Heart left ventricle (tissue), 16 donors: ENCODE results near the gene LONP2. TPM values are rescaled to one million over a fixed set of nuclear protein-coding genes. Genes with fewer than 3 reads are reported as not detected.

ENCODE experiments used
- ATAC-seq, 4 donors: fragments of 200-7000 bp; cut with Tn5 transposase; one replicate each; pipeline ENCODE4 v1.9.1; 2020 to 2022; ENCODE audit warnings: moderate library complexity in 4 of 4, mild to moderate bottlenecking in 3 of 4, moderate number of reproducible peaks in 1 of 4
- DNase-seq, 5 donors: peaks; one replicate each; pipeline ENCODE4 v3.0.0-alpha.2; 2020
- H3K27ac ChIP-seq, 12 donors: fragments of 200-600 bp; sonication (generic) in 4 of 12; one replicate each; pipeline versions ENCODE4 v1.5.0 to v1.8.0; 2016 to 2022; ENCODE audit warnings: mild to moderate bottlenecking in 2 of 12
- H3K27me3 ChIP-seq, 9 donors: fragments of 200-600 bp; sonication (generic) in 2 of 9; one replicate each; pipeline versions ENCODE4 v1.5.1 to v1.8.0; 2016 to 2022; ENCODE audit warnings: mild to moderate bottlenecking in 3 of 9
- H3K36me3 ChIP-seq, 9 donors: fragments of 200-600 bp; sonication (generic) in 2 of 9; one replicate each; pipeline versions ENCODE4 v1.5.0 to v1.8.0; 2018 to 2022; ENCODE audit warnings: mild to moderate bottlenecking in 2 of 9
- H3K4me1 ChIP-seq, 12 donors: fragments of 200-600 bp; sonication (generic) in 4 of 12; one replicate each; pipeline versions ENCODE4 v1.5.0 to v1.8.0; 2016 to 2022; ENCODE audit warnings: mild to moderate bottlenecking in 3 of 12
- H3K4me3 ChIP-seq, 12 donors: fragments of 200-600 bp; sonication (generic) in 4 of 12; one replicate each; pipeline versions ENCODE4 v1.5.0 to v1.8.0; 2017 to 2022; ENCODE audit warnings: mild to moderate bottlenecking in 9 of 12, moderate library complexity in 4 of 12
- H3K9me3 ChIP-seq, 12 donors: fragments of 200-600 bp; sonication (generic) in 4 of 12; one replicate each; pipeline versions ENCODE4 v1.5.0 to v1.8.0; 2016 to 2022; ENCODE audit warnings: mild to moderate bottlenecking in 1 of 12
- POLR2A ChIP-seq, 2 donors: fragments of 450-650 bp; IDR thresholded peaks; one replicate each; pipeline ENCODE4 v1.6.1; 2017; ENCODE audit warnings: antibody characterized with exemption in 2 of 2, mild to moderate bottlenecking in 2 of 2, moderate library complexity in 2 of 2
- WGBS, 4 donors: extraction: QIAGEN DNeasy Blood & Tissue Kit in 2 of 4; methylation state at CpG; one replicate each; pipeline versions ENCODE4 v1.1.5 to v1.1.7; 2013 to 2018; 5-methylcytosine and 5-hydroxymethylcytosine counted together
- intact Hi-C, 10 donors: fragments of 100-400 bp; cut with DNase I; formaldehyde crosslinking; loops; one replicate each; pipeline versions ENCODE4 v1.11.1 to v1.14.2; 2022
- polyA plus RNA-seq, 2 donors: library from polyadenylated mRNA; stranded (reverse); fragments of 200-250 nt; gene quantifications; one replicate each; pipeline ENCODE4 v1.2.3, GENCODE V29; 2013
- total RNA-seq, 9 donors: library from RNA; depleted of rRNA in 2 of 9; stranded (reverse); fragments of >200 nt in 2 of 9; fragmentation: NEBNext Ultra II Directional in 3 of 9; extraction: Animal tissue kit (Norgen Biotek cat#: 25700) in 3 of 9; gene quantifications; one replicate each; pipeline versions ENCODE4 v1.1.0 to v1.2.4, GENCODE V29; 2016 to 2023
- TF ChIP-seq, protein P1 (sequence below), 12 donors: fragments of 200-600 bp; sonication (generic) in 4 of 12; IDR thresholded peaks; one replicate each; pipeline versions ENCODE4 v1.5.0 to v1.8.0; 2018 to 2022; ENCODE audit warnings: antibody characterized with exemption in 12 of 12, mild to moderate bottlenecking in 5 of 12
- donor health status: ischemic (EF 13 %, LVEDD 7.1; RV severe dilation, severe dysfunction).
- donor health status: healthy with polysubstance abuse.
- donor health status: DM: no; HTN: yes; CAD: no.
- donor health status: DM: no; HTN: no; CAD: no.
- donor health status: ischemic (EF 25% LVEDD 6.9; RV normal size, moderate dysfunction).
- donor health status: ischemic (EF 25% LVEDD 5.7; RV mildly dilated, moderate dysfunction).
- donor health status: healthy.
- donor health status: DM: yes; HTN: yes; CAD: no.
- donor health status: ischemic (EF 35%, LVEDD 5.7; RV mildly dilated, moderate dysfunction).
- donor health status: nonischemic (EF 11% LVEDD 7.7; RV severe dilation, severe dysfunction).
- donor health status: DM: yes; HTN: yes; CAD: no.
- donor health status: PGD.
- donor health status: ischemic (EF 29% LVEDD 5.4; RV normal size, mild dysfunction).
- donor health status: nonischemic (EF 23%, LVEDD 6.1; RV moderate dilation, normal function).

LONP2 gene
- total and polyA plus RNA-seq, 11 donors: 24.8 to 87.4 (median 69.2) TPM

DNA sequence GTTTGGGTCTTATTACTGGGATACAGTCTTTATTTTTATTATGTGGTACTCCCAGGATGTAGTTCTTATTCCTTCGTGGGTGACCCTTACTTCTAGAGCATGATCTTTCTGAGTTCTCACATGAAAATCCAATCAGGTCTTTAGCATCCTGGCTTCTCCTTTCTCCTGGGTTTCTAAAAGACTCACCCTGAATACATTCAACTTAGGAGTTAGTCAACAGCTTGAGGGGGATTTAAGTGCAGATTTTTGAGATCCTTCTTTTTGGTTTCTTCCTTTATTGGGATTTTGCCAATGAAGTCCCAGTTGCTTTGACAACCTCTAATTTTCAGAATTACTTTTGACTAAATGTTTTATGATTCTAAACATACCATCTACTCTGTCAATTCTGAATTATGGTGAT lies 72.9 kb downstream of the LONP2 start:
- Histone ChIP-seq H3K4me3 (no peak overlapping the region), H3K9me3 (peaks cover 0 to 22% (median 3%) of the 10 kb centered on the region in 12 donors), H3K27ac (peak overlapping the region in 3 of 12 donors; percentile 23 to 67 (median 32)), H3K4me1 (peaks cover 3 to 38% (median 26%) of the 10 kb centered on the region in 12 donors), H3K27me3 (no peaks in the 10 kb centered on the region), H3K36me3 (peaks cover 0 to 29% (median 7%) of the 10 kb centered on the region in 9 donors)
- WGBS, 4 donors: 68 to 86% (median 69%) methylated on average over 1 of the region's 1 CpG
- DNase-seq: no peak
- intact Hi-C loops: loop anchor here in 1 of 10 donors (5.0 kb wide), 1 partner anchor 35 kb away; no protein-coding TSS in a partner anchor
- TF ChIP-seq POLR2A (IDR thresholded peaks at IDR 0.05): no peak
- TF ChIP-seq, protein P1, sequence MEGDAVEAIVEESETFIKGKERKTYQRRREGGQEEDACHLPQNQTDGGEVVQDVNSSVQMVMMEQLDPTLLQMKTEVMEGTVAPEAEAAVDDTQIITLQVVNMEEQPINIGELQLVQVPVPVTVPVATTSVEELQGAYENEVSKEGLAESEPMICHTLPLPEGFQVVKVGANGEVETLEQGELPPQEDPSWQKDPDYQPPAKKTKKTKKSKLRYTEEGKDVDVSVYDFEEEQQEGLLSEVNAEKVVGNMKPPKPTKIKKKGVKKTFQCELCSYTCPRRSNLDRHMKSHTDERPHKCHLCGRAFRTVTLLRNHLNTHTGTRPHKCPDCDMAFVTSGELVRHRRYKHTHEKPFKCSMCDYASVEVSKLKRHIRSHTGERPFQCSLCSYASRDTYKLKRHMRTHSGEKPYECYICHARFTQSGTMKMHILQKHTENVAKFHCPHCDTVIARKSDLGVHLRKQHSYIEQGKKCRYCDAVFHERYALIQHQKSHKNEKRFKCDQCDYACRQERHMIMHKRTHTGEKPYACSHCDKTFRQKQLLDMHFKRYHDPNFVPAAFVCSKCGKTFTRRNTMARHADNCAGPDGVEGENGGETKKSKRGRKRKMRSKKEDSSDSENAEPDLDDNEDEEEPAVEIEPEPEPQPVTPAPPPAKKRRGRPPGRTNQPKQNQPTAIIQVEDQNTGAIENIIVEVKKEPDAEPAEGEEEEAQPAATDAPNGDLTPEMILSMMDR (IDR thresholded peaks at IDR 0.05): no peak
- no peak for ATAC-seq

DNA sequence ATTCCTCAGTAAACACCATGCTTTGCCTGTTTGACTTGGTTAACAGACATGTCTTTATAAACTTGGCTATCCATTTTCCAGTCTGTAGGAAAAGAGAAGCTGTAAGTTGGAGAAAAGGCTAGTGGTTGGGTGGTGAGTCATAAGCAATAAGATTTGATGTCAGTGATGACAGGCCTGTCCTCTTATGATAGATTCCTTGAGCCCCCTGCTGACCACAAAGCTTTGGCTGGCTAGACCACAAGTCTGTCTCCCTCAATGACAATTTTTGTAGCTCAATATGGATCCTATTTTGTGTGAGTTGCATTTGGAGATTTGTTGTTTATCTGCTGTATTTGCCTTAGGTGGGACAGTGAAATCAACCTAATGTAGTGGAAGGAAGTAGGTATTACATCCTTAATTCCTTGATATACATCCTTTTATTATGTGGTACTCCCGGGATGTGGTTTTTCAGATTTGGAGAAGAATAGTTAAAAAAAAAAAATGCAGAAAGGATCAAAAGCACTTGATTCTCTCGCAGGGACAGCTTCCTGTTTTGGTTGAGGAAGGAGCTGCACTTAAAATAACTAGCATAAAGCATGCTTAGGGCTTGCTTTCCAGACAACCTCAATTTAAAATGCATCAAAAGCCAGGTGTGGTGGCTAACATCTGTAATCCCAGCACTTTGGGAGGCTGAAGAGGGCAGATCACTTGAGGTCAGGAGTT lies 73.7 kb downstream of the LONP2 start:
- Histone ChIP-seq H3K9me3 (peaks cover 0 to 14% (median 0%) of the 10 kb centered on the region in 12 donors), H3K36me3 (peaks cover 0 to 30% (median 12%) of the 10 kb centered on the region in 9 donors), H3K4me3 (no peak overlapping the region), H3K27ac (peak overlapping the region in 10 of 12 donors; percentile 27 to 81 (median 60)), H3K4me1 (peaks cover 3 to 40% (median 26%) of the 10 kb centered on the region in 12 donors), H3K27me3 (no peaks in the 10 kb centered on the region)
- no peak for DNase-seq
- WGBS, 4 donors: 48 to 58% (median 56%) methylated on average over 2 of the region's 2 CpGs
- intact Hi-C loops: loop anchor here in 1 of 10 donors (5.0 kb wide), 1 partner anchor 35 kb away; no protein-coding TSS in a partner anchor
- ATAC-seq: peak in 1 of 4 donors; percentile 33
- no peak for TF ChIP-seq POLR2A (IDR thresholded peaks at IDR 0.05)
- TF ChIP-seq, protein P1 (IDR thresholded peaks at IDR 0.05): peak in 3 of 12 donors; percentile 9 to 18 (median 11)

DNA sequence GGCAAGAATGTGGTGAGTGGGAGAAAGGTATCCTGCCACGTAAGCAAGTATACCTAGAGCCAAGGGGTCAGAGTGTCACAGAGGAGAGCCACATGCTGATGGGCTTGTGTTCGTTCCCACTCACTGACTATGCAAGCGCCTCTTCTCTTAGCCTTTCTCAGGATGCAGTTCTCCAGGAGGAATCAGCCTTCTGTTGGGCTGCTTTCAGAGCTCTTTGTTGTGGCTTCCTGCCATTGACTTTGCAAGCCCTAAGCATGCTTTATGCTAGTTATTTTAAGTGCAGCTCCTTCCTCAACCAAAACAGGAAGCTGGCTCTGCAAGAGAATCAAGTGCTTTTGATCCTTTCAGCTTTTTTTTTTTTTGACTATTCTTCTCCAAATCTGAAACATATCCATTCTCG lies 74.5 kb downstream of the LONP2 start:
- intact Hi-C loops: loop anchor here in 1 of 10 donors (5.0 kb wide), 1 partner anchor 36 kb away; no protein-coding TSS in a partner anchor
- Histone ChIP-seq H3K9me3 (peaks cover 0 to 6% (median 0%) of the 10 kb centered on the region in 12 donors), H3K27ac (peak overlapping the region in 11 of 12 donors; percentile 27 to 81 (median 62)), H3K4me3 (peak overlapping the region in 1 of 12 donors; percentile 21), H3K4me1 (peaks cover 3 to 40% (median 26%) of the 10 kb centered on the region in 12 donors), H3K27me3 (no peaks in the 10 kb centered on the region), H3K36me3 (peaks cover 0 to 30% (median 13%) of the 10 kb centered on the region in 9 donors)
- ATAC-seq (peak; percentile 38 to 90 (median 84)), DNase-seq (peak in 4 of 5 donors; percentile 40 to 68 (median 50))
- 24 to 37% (median 26%) methylated on average over 4 of the region's 4 CpGs for WGBS, 4 donors
- TF ChIP-seq, protein P1 (IDR thresholded peaks at IDR 0.05): no peak
- TF ChIP-seq POLR2A (IDR thresholded peaks at IDR 0.05): no peak
